HG03520 (cell line): ENCODE measurements around the gene GCSAM.
A peak's percentile ranks its signal among the peaks of the same experiment; 100 is the strongest.

Experiments
- ATAC-seq: cut with Tn5 transposase; IDR thresholded peaks from one replicate; pipeline ENCODE4 v1.9.1; 2021; ENCODE audit warnings: mild to moderate bottlenecking, moderate library complexity; ENCODE audit not compliant: unreplicated experiment

GCSAM gene

GRCh38 chr3:112109322-112109721 lies 23.7 kb downstream of the GCSAM start:
- no peak for ATAC-seq

- no peak for ATAC-seq
These were observed 28.3 kb downstream of the GCSAM start for GRCh38 chr3:112104774-112105173.

- ATAC-seq = no peak
These were observed 31.1 kb downstream of the GCSAM start for GRCh38 chr3:112101916-112102315.

- no peak for ATAC-seq
These were observed 35.7 kb downstream of the GCSAM start for GRCh38 chr3:112097378-112097777.

GRCh38 chr3:112096176-112096575 lies 36.9 kb downstream of the GCSAM start:
- ATAC-seq = no peak

- ATAC-seq = no peak
These were observed 37.3 kb downstream of the GCSAM start for GRCh38 chr3:112095731-112096130.

GRCh38 chr3:112093180-112093522 lies 39.9 kb downstream of the GCSAM start:
- no peak for ATAC-seq

- ATAC-seq = no peak
These were observed 40.4 kb downstream of the GCSAM start for GRCh38 chr3:112092496-112093179.

GRCh38 chr3:112090887-112091586 lies 42.0 kb downstream of the GCSAM start:
- no peak for ATAC-seq

GRCh38 chr3:112089956-112090886 lies 42.8 kb downstream of the GCSAM start:
- ATAC-seq = no peak

- no peak for ATAC-seq
These were observed 44.1 kb downstream of the GCSAM start for GRCh38 chr3:112088944-112089343.

- no peak for ATAC-seq
These were observed 45.3 kb downstream of the GCSAM start for GRCh38 chr3:112087746-112088145.

- no peak for ATAC-seq
These were observed 46.0 kb downstream of the GCSAM start for GRCh38 chr3:112086875-112087524.

GRCh38 chr3:112086076-112086854 lies 46.8 kb downstream of the GCSAM start, which contains the start of gene C3orf52:
Gene C3orf52 (plus strand): TSS chr3:112086389. CDS start chr3:112086408, 19 bp downstream.
- peak; percentile 81 for ATAC-seq

GRCh38 chr3:112085735-112086075 lies 47.3 kb downstream of the GCSAM start:
- ATAC-seq = no peak

- ATAC-seq = no peak
These were observed 47.9 kb downstream of the GCSAM start for GRCh38 chr3:112084980-112085705.

GRCh38 chr3:112083239-112083638 lies 49.8 kb downstream of the GCSAM start:
- ATAC-seq = no peak

- no peak for ATAC-seq
These were observed 54.6 kb downstream of the GCSAM start for GRCh38 chr3:112078125-112079083.
